NCI-H2171 treated with DMSO at 0.1 percent for 48 hours (cell line): ENCODE data around the gene STING1.

Source experiments
- DNase-seq: peaks from one replicate; lab custom pipeline; 2025; lab: John Stamatoyannopoulos, UW

Gene STING1

GRCh38 chr5:139439013-139439903 is 43.3 kb downstream of the STING1 start, which contains the start of gene DNAJC18:
Gene DNAJC18, minus strand, starts transcription at chr5:139439525. Its CDS starts 80 bp downstream, at chr5:139439445.
- peak; percentile 86 for DNase-seq

DNA sequence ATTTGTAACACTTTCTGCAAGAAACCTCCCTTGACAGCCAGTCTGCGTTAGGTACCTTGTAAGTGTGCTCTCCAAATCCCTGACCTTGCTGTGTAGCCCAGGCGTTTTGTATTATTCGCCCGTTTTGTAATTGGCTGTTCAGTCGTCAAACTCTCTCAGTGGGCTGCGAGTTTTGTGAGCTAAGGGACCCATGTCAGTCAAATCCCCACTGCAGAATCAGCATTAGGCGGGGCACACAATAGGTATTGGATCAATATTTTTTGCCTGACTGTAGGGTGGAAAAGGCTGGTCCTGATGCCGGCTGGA is 43.9 kb downstream of the STING1 start:
- DNase-seq: no peak

- DNase-seq: no peak
Observed at GRCh38 chr5:139435676-139436075, 46.9 kb downstream of the STING1 start.

GRCh38 chr5:139431706-139432105 is 50.9 kb downstream of the STING1 start:
- DNase-seq: no peak

DNA sequence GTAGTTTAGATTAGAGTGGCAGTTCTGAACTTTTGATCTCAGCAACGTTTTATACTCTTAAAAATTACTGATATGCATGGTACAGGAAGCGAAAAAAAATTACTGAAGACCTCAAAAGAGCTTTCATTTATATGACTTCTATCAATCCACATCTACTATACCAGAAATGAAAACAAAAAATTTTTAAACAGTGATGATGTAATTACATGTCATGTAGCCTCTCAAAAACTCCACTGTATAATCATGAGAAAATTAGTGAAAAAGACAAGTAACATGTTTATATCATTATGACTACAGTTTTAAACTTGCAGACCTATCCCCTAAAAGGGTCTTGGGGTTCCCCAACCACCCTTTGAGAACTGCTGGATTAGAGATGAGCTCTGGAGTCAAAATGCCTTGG is 52.5 kb downstream of the STING1 start:
- DNase-seq: no peak

- no peak for DNase-seq
Observed at GRCh38 chr5:139426203-139426885, 56.2 kb downstream of the STING1 start.
